ENCODE data around the gene IPO9.

- TF ChIP-seq POLR2A (IDR thresholded peaks at IDR 0.05) (no peak), CTCF (IDR thresholded peaks at IDR 0.05) (no peak)
Observed at GRCh38 chr1:201902198-201902597, 73.2 kb downstream of the IPO9 start.

Measured in esophagus squamous epithelium (tissue), 4 donors.